Stimulated activated CD8-positive, alpha-beta memory T cell treated with anti-CD3 and anti-CD28 coated beads, Interleukin-7, amount 100 ng/mL, for 4 hours (primary cell): Measurements from ENCODE around the gene ST3GAL3.
A peak's percentile ranks its signal among the peaks of the same experiment; 100 is the strongest.

Source experiments
- DNase-seq, 2 donors: peaks; one replicate each; pipeline ENCODE4 v3.0.0-alpha.2; 2020; ENCODE audit warnings: low read depth in 2 of 2

The ST3GAL3 gene

GRCh38 chr1:43938892-43939587 lies 231.7 kb downstream of the ST3GAL3 start:
- DNase-seq, result no peak

GRCh38 chr1:43942411-43942810 lies 235.1 kb downstream of the ST3GAL3 start:
- DNase-seq, result no peak

GRCh38 chr1:43944860-43945259 lies 237.5 kb downstream of the ST3GAL3 start:
- no peak for DNase-seq

GRCh38 chr1:43945674-43946235 lies 238.4 kb downstream of the ST3GAL3 start:
- no peak for DNase-seq

- peak; percentile 87 to 94 for DNase-seq
Measured at GRCh38 chr1:43946236-43947060, 239.1 kb downstream of the ST3GAL3 start, which contains the start of gene IPO13. Gene IPO13 (plus strand): TSS chr1:43946950. CDS start chr1:43947601, 651 bp downstream.

GRCh38 chr1:43947061-43947873 lies 239.9 kb downstream of the ST3GAL3 start:
- no peak for DNase-seq

GRCh38 chr1:43947874-43948437 lies 240.6 kb downstream of the ST3GAL3 start:
- no peak for DNase-seq

GRCh38 chr1:43949678-43950077 lies 242.3 kb downstream of the ST3GAL3 start:
- DNase-seq, result no peak

- DNase-seq, result no peak
Measured at GRCh38 chr1:43951021-43951985, 244.0 kb downstream of the ST3GAL3 start.

- DNase-seq, result no peak
Measured at GRCh38 chr1:43952731-43953346, 245.5 kb downstream of the ST3GAL3 start.

- DNase-seq, result no peak
Measured at GRCh38 chr1:43953361-43953760, 246.0 kb downstream of the ST3GAL3 start.

- DNase-seq, result no peak
Measured at GRCh38 chr1:43954036-43954435, 246.7 kb downstream of the ST3GAL3 start.

GRCh38 chr1:43956234-43956633 lies 248.9 kb downstream of the ST3GAL3 start:
- no peak for DNase-seq

GRCh38 chr1:43957407-43958040 lies 250.2 kb downstream of the ST3GAL3 start:
- DNase-seq, result no peak

- no peak for DNase-seq
Measured at GRCh38 chr1:43958351-43959255, 251.3 kb downstream of the ST3GAL3 start.

GRCh38 chr1:43960798-43961197 lies 253.5 kb downstream of the ST3GAL3 start:
- no peak for DNase-seq

GRCh38 chr1:43961692-43962091 lies 254.4 kb downstream of the ST3GAL3 start:
- no peak for DNase-seq

- no peak for DNase-seq
Measured at GRCh38 chr1:43962324-43962723, 255.0 kb downstream of the ST3GAL3 start.
